Fibroblast of lung (primary cell): ENCODE measurements around the gene FAM222B. TPM values are rescaled to one million over a fixed set of nuclear protein-coding genes. Genes with fewer than 3 reads are reported as not detected.
"Not testable (repeated sequence)": the region's sequence is repeated elsewhere in the genome, so short reads cannot be mapped to it uniquely, and the experiment has no call there.

Experiments
- DNase-seq, 2 donors: peaks; one replicate each; pipeline versions ENCODE4 v3.0.0 to v3.0.0-alpha.2; 2010; ENCODE audit warnings: low read depth in 2 of 2
- H2AFZ ChIP-seq: 2 replicates; pipeline ENCODE4 v1.5.1; 2012; ENCODE audit warnings: low read length, control low read depth, inconsistent platforms
- H3K27ac ChIP-seq: 2 replicates; pipeline ENCODE4 v1.5.1; 2011; ENCODE audit warnings: low read length, control low read depth; ENCODE audit not compliant: insufficient read depth
- H3K27me3 ChIP-seq: 2 replicates; pipeline ENCODE4 v1.5.1; 2011; ENCODE audit warnings: mild to moderate bottlenecking, low read length; ENCODE audit not compliant: control insufficient read depth, insufficient read depth
- H3K36me3 ChIP-seq: 2 replicates; pipeline ENCODE4 v1.5.1; 2011; ENCODE audit warnings: low read length; ENCODE audit not compliant: control insufficient read depth, insufficient read depth
- H3K4me1 ChIP-seq: 2 replicates; pipeline ENCODE4 v1.5.1; 2011; ENCODE audit warnings: low read length; ENCODE audit not compliant: control insufficient read depth, insufficient read depth; ENCODE audit errors: extremely low read depth
- H3K4me2 ChIP-seq: 2 replicates; pipeline ENCODE4 v1.5.1; 2011; ENCODE audit warnings: low read length, control low read depth; ENCODE audit not compliant: insufficient read depth; ENCODE audit errors: extremely low read depth
- H3K4me3 ChIP-seq, 4 experiments: fragments of 200-600 bp in 1 of 4; sonication (generic) in 1 of 4; replicated peaks in 1 of 4; 2 replicates each; pipeline ENCODE4 v1.5.1; 2011 to 2016; ENCODE audit warnings: low read length in 4 of 4, low read depth in 3 of 4, mild to moderate bottlenecking in 3 of 4, control low read depth in 2 of 4, inconsistent platforms in 1 of 4, mixed read lengths in 1 of 4; ENCODE audit not compliant: insufficient read depth in 1 of 4; ENCODE audit errors: control extremely low read depth in 1 of 4
- H3K79me2 ChIP-seq: 2 replicates; pipeline ENCODE4 v1.5.1; 2012; ENCODE audit warnings: mild to moderate bottlenecking, low read length, inconsistent platforms; ENCODE audit not compliant: control insufficient read depth, insufficient read depth
- H3K9ac ChIP-seq: 2 replicates; pipeline ENCODE4 v1.5.1; 2011; ENCODE audit warnings: mild to moderate bottlenecking, low read length, control low read depth; ENCODE audit not compliant: insufficient read depth
- H3K9me3 ChIP-seq: 2 replicates; pipeline ENCODE4 v1.5.1; 2012; ENCODE audit warnings: low read depth, low read length; ENCODE audit not compliant: control insufficient read depth, insufficient read depth
- H4K20me1 ChIP-seq: 2 replicates; pipeline ENCODE4 v1.5.1; 2011; ENCODE audit warnings: low read length; ENCODE audit not compliant: control insufficient read depth, insufficient read depth; ENCODE audit errors: extremely low read depth
- CTCF ChIP-seq, 2 donors: IDR thresholded peaks in 1 of 2; conservative IDR thresholded peaks in 1 of 2; 1 replicate in 1 of 2; 2 replicates in 1 of 2; pipeline ENCODE4 v1.5.1; 2011 to 2012; ENCODE audit warnings: low read length in 2 of 2, control low read depth in 1 of 2, inconsistent platforms in 1 of 2, low read depth in 1 of 2, mild to moderate bottlenecking in 1 of 2
- EZH2 ChIP-seq: IDR thresholded peaks from 2 replicates; pipeline ENCODE4 v1.5.1; 2012; ENCODE audit warnings: low read length, control low read depth, mild to moderate bottlenecking; ENCODE audit errors: missing control alignments
- polyA plus RNA-seq, 2 donors: library from polyadenylated mRNA; depleted of rRNA in 1 of 2; stranded (reverse) in 1 of 2; unstranded in 1 of 2; fragments of >200 nt; gene quantifications; 2 replicates each; pipeline ENCODE4 v1.2.1, GENCODE V29; 2011 to 2012; ENCODE audit warnings: missing spikeins in 1 of 2
- total RNA-seq: library from RNA; depleted of rRNA; stranded (reverse); fragments of >200 nt; gene quantifications from 2 replicates; pipeline ENCODE4 v1.2.1, GENCODE V29; 2014

FAM222B gene
- total and polyA plus RNA-seq, 2 donors (not counting 1 experiment from before 2014, with no cell fraction given): 2.8 to 9.0 TPM

- Histone ChIP-seq H3K4me3 (peak overlapping the region in 2 of 4 experiments; percentile 17 to 75), H3K9me3 (no peaks in the 10 kb centered on the region), H2AFZ (no peak overlapping the region), H3K4me1 (peaks cover 20% of the 10 kb centered on the region), H4K20me1 (no peaks in the 10 kb centered on the region), H3K36me3 (peaks cover 11% of the 10 kb centered on the region), H3K27ac (no peak overlapping the region), H3K79me2 (peaks cover 35% of the 10 kb centered on the region), H3K4me2 (peak overlapping the region; percentile 68), H3K9ac (no peak overlapping the region), H3K27me3 (no peaks in the 10 kb centered on the region)
- no peak for TF ChIP-seq EZH2
- TF ChIP-seq CTCF (conservative IDR thresholded peaks at IDR 0.05 in 1 of 2, IDR thresholded peaks at IDR 0.05 in 1 of 2; ENCODE audit: low read depth in 1 of 2, low read length in 2 of 2): no peak
- no peak for DNase-seq
Observed at GRCh38 chr17:28722417-28723158, 120.0 kb downstream of the FAM222B start.

- peaks cover 50% of the 10 kb centered on the region for H3K79me2 ChIP-seq
- H4K20me1 ChIP-seq: not testable (repeated sequence)
Observed at GRCh38 chr17:28720997-28721329, 121.6 kb downstream of the FAM222B start.

DNA sequence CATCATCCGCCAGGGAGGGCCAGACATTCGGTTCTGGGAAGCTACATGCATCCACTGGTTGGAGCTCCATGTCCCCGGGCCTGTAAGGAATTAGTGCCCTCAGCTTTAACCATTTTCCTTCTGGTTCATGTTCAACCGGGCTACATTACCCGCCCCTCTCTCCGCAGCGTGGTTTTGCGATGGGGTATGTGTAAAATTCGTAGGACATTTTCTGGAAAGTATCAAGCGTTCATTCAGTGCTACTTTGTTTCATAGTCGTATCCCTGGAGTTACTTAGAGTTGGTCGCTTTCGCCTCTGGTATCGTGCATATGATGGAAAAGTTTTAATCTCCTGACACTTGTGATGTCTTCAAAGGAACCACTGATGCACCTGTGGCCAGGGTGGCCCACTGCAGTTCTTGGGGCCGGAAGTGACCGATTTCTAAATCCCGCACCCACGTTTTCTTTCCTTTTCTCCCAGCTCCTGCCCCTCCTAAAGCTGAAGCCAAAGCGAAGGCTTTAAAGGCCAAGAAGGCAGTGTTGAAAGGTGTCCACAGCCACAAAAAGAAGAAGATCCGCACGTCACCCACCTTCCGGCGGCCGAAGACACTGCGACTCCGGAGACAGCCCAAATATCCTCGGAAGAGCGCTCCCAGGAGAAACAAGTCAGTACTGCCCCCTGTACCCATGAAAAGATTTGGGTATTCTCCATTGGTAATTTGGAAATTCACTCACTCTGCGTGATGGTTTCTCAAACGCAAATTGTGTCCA, 122.2 kb downstream of the FAM222B start:
- DNase-seq: no peak
- Histone ChIP-seq H3K79me2 (peaks cover 55% of the 10 kb centered on the region), H3K4me2 (peak overlapping the region; percentile 93), H2AFZ (no peak overlapping the region), H3K27ac (peak overlapping the region; percentile 88), H3K4me1 (peaks cover 15% of the 10 kb centered on the region), H3K9ac (peak overlapping the region; percentile 93), H3K36me3 (peaks cover 16% of the 10 kb centered on the region), H3K9me3 (no peaks in the 10 kb centered on the region), H3K27me3 (no peaks in the 10 kb centered on the region), H3K4me3 (peak overlapping the region; percentile 68 to 89 (median 76)), H4K20me1 (no peaks in the 10 kb centered on the region)
- TF ChIP-seq EZH2: no peak
- TF ChIP-seq CTCF (conservative IDR thresholded peaks at IDR 0.05 in 1 of 2, IDR thresholded peaks at IDR 0.05 in 1 of 2; ENCODE audit: low read depth in 1 of 2, low read length in 2 of 2): no peak

More at GRCh38 chr17:28720997-28721329, 121.6 kb downstream of the FAM222B start:
- Histone ChIP-seq H3K4me3 (peak overlapping the region; percentile 68 to 89 (median 76)), H3K9ac (peak overlapping the region; percentile 35), H3K27ac (peak overlapping the region; percentile 88), H3K4me1 (peaks cover 17% of the 10 kb centered on the region), H3K4me2 (peak overlapping the region; percentile 93), H3K36me3 (peaks cover 11% of the 10 kb centered on the region)
- not testable (repeated sequence) for H3K27me3 ChIP-seq, DNase-seq, H2AFZ ChIP-seq, H3K9me3 ChIP-seq
